Measurements from ENCODE around the gene DPH2.

DPH2 gene, protein sequence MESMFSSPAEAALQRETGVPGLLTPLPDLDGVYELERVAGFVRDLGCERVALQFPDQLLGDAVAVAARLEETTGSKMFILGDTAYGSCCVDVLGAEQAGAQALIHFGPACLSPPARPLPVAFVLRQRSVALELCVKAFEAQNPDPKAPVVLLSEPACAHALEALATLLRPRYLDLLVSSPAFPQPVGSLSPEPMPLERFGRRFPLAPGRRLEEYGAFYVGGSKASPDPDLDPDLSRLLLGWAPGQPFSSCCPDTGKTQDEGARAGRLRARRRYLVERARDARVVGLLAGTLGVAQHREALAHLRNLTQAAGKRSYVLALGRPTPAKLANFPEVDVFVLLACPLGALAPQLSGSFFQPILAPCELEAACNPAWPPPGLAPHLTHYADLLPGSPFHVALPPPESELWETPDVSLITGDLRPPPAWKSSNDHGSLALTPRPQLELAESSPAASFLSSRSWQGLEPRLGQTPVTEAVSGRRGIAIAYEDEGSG

DNA sequence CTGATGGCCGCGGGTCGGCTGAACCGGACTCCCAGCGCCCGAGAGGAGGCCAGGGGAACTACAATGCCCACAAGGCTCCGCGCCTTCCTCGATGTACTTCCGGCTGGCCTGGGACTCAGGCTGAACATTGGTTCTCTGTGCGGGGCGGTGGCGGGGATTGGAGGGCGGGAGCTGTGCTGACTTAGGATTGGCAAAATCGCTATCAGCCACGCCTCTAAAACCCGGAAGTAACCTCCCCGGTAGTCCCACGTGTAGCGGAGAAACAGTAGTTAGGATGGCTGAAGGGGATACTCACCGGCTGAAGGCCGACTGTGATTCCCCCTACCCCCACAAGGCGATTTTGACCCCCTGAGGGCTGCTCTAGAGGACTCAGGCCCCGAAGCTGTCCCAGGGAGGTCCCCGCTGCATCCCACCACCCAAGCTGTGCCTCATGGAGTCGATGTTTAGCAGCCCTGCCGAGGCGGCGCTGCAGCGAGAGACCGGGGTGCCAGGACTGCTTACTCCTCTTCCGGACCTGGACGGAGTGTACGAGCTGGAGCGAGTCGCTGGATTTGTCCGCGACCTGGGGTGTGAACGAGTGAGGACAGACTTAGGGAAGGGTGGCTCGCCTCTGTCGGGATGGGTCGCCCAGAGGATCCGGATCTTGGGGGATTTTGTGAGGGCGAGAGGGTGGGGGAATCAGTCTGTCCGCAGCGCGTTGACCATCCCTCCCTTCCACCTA lies at the start of gene DPH2:
TSS of gene DPH2 (plus strand) at position 265 of the 721 bp plus-strand sequence. CDS start at position 431, 166 bp downstream.
- DNase-seq = peak; percentile 99

DNA sequence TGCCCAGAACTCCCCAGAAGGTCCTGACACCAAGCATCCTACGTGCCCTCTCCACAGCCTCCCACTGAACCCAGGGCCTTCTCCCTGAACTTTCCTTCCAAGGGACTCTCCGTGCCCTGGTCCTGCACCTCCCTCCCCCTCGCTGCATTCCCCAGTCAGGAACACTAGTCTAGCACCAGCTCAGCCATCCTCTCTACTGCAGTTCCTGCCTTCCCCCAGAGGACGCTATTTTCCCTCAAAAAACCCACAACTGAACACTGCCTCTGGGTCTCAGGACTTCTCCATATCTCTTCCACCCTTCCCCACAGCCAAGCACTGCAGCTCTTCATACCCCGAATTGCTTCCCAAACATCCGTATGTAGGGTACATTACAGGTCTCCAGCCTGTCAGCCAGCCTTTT lies 48.8 kb upstream of the DPH2 start:
- no peak for DNase-seq

DNA sequence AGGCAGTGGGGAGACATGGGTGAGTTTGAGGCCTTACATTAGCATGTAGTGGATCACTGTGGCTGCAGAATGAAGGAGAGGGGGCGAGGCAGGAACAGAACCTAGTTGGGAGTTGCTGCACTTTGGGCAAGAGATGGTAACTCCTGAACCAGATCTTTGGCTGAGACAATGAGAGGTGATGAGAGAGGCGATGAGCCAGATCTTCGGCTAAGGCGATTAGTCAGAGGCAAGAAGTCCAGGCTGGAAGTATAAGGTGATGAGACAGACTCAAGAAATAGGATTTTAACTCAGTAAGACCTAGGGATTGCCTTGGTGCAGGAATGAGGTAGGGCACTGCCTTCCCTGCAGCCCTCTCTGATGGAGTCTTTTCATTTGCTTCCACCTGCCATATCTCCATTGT lies 45.3 kb upstream of the DPH2 start:
- no peak for DNase-seq

DNA sequence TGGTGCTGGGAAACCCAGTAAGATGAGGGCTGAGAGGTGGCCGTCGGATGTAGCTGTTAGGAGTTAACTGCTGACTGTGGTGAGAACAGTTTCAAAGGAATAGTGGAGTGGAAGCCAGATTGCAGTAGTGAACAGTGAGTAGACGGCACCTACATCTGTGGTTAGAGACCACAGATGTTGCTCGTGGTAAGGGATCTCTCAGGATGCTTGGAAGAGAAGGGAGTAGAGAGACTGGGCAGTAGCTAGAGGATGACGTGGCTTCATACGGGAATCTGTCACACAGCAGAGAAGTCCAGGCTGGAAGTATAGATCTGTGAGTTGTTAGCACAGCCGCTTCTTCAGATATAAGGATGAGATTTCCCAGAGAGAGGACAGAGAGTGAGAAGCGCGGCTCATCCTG lies 44.0 kb upstream of the DPH2 start:
- DNase-seq = no peak

DNA sequence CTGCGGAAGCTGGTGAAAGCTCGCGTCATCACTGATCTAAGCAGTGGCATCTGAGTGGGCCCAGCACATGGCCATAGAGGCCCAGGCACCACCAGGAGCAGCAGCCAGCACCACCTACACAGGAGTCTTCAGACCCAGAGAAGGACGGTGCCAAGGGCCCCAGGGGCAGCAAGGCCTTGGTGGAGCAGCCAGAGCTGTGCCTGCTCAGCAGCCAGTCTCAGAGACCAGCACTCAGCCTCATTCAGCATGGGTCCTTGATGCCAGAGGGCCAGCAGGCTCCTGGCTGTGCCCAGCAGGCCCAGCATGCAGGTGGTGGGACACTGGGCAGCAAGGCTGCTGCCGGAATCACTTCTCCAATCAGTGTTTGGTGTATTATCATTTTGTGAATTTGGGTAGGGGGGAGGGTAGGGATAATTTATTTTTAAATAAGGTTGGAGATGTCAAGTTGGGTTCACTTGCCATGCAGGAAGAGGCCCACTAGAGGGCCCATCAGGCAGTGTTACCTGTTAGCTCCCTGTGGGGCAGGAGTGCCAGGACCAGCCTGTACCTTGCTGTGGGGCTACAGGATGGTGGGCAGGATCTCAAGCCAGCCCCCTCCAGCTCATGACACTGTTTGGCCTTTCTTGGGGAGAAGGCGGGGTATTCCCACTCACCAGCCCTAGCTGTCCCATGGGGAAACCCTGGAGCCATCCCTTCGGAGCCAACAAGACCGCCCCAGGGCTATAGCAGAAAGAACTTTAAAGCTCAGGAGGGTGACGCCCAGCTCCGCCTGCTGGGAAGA lies 39.5 kb upstream of the DPH2 start:
- no peak for DNase-seq

DNA sequence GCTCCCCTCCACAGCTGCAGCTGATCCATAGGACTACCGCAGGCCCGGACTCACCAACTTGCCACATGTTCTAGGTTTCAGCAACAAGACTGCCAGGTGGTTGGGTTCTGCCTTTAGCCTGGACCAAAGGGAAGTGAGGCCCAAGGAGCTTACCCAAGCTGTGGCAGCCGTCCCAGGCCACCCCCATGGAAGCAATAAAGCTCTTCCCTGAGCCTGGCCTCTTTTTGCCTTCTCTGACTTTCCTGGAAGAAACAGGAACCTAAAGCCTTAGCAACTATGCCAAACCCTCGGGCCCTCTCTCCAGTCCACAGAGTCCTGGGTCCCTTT lies 38.9 kb upstream of the DPH2 start:
- DNase-seq = no peak

DNA sequence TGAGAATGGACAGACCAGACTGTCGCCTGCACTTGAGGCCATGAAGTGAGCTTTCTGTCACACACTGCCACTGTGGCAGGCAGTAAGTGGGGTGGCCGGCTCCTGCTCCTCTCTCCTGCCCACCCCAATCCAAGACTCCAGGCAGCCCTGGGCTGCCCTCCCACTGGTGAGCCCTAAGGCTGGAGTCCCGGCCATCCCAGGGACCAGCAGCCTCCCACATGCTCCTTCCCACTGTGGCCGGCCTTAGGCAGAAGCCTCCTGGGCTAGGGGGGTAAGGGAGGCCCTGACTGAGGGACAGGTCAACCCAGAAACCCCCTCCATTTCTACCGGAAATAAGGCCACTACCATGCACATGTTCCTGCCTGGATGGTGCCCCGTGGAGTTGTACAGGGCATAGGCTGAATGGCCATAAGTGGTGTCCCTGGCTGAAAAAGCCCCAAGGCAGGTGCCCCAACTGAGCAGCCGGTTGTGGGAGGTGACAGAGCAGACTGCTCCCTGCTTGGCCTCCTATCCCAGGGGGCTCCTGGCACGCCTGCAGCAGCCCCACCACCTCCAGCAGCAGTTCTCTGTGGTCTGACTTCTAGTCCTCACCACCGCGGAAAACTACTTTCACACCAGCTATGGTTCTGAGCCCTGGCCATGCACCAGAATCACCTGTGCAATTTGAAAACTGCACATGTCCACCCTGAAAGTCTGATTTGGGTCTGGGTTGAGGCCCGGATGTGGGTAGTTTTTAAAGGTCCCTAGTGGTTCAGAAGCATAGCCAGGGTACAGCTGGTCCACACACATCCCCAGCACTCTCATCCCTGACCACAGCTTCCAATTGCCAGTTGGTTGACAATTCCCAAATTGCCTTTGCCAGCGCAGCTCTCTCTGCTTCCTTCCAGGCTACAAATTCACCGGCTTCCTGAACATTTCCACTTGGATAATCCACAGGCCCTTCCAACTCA lies 37.8 kb upstream of the DPH2 start:
- DNase-seq = no peak

DNA sequence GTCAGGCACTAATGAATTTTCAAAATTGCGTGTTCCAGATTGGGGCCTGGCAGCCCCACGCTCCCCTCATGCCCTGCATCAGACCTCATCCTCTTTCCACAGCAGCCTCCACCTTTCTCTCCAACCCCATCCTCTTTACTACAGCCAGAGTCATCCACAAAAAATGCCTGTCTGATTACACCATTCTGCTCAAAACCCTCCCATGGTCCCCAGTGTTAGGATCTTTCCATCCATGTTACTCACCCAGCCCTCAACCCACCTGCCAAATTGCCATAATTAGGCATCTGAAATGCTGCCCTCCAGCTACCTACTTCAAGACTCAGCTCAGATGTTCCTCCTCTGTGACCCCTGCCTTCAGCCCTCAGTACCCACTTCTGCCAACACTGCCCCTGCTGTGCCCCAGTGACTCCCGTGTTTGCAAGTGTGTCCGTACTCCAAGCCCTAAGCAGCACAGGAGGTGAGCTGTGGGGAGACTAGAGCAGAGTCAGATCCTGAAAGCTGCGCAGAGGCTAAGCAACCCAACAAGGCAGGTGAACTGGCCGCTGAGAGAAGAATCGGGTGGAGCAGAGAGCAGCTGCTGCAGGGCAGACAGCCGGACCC lies 36.9 kb upstream of the DPH2 start:
- peak; percentile 79 for DNase-seq

DNA sequence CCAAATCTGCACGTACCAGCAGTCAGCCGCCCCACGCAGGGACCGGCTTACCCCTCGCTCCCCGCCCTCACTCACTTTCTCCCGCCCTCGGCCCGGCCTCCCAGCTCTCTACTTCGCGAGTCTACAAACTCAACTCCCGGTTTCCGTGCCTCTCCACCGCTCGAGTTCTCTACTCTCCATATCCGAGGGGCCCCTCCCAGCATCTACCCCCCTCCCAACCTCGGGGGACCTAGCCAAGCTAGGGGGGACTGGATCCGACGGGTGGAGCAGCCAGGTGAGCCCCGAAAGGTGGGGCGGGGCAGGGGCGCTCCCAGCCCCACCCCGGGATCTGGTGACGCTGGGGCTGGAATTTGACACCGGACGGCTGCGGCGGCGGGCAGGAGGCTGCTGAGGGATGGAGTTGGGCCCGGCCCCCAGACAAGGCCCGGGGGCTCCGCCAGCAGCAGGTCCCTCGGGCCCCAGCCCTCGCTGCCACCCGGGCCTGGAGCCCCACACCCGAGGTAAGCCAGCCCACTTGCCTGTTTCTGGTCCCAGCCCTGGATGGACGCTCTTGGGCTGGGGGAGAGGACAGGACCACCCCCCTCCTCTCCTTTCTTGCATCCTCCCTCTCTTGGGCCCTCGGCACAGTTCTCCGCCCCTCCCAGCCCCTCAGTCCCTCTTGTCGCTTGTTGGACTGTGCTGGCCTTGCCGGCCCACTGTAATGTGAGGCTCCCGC lies 36.3 kb upstream of the DPH2 start, which contains the start of gene ARTN:
TSS of gene ARTN (plus strand) at position 416 of the 715 bp plus-strand sequence. CDS start 1,856 bp downstream, outside the sequence.
- peak; percentile 82 for DNase-seq

GRCh38 chr1:43934101-43934985 lies 35.5 kb upstream of the DPH2 start:
- peak; percentile 92 for DNase-seq

DNA sequence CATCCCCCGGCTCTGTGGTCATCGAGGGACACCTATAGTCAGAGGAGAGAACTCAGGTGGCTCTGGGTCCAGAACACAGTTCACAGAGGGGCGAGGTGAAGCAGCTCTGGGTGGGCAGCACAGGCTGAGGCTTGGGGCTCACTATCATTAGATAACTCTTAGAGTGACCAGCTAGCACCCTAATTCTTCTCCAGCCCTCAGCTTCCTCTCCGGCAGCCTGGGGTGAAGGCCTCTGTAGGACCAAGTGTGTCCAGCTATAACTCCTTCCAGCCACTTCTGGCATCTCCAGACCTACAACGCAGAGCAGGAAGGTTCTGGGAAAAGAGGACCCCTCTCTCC lies 34.9 kb upstream of the DPH2 start:
- DNase-seq = no peak

DNA sequence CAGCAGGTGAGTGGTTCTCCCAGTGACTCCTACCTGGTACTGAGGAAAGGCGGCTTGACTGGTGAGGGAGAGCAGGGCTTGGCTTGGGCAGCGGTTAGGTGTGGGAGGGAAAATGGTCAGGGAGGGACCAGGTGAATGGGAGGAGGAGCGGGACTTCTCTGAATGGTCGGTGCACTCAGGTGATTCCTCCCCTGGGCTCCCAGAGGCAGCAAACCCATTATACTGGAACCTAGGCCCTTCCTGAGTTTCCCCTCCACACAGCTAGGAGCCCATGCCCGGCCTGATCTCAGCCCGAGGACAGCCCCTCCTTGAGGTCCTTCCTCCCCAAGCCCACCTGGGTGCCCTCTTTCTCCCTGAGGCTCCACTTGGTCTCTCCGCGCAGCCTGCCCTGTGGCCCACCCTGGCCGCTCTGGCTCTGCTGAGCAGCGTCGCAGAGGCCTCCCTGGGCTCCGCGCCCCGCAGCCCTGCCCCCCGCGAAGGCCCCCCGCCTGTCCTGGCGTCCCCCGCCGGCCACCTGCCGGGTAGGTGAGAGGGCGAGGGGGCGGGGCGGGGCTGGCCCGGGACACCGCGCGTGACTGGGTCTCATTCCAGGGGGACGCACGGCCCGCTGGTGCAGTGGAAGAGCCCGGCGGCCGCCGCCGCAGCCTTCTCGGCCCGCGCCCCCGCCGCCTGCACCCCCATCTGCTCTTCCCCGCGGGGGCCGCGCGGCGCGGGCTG lies 33.9 kb upstream of the DPH2 start:
- DNase-seq = peak; percentile 82

DNA sequence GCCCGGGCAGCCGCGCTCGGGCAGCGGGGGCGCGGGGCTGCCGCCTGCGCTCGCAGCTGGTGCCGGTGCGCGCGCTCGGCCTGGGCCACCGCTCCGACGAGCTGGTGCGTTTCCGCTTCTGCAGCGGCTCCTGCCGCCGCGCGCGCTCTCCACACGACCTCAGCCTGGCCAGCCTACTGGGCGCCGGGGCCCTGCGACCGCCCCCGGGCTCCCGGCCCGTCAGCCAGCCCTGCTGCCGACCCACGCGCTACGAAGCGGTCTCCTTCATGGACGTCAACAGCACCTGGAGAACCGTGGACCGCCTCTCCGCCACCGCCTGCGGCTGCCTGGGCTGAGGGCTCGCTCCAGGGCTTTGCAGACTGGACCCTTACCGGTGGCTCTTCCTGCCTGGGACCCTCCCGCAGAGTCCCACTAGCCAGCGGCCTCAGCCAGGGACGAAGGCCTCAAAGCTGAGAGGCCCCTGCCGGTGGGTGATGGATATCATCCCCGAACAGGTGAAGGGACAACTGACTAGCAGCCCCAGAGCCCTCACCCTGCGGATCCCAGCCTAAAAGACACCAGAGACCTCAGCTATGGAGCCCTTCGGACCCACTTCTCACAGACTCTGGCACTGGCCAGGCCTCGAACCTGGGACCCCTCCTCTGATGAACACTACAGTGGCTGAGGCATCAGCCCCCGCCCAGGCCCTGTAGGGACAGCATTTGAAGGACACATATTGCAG lies 33.2 kb upstream of the DPH2 start:
- DNase-seq = peak; percentile 76

- DNase-seq = no peak
These were observed 32.5 kb upstream of the DPH2 start for GRCh38 chr1:43937179-43937865.

DNA sequence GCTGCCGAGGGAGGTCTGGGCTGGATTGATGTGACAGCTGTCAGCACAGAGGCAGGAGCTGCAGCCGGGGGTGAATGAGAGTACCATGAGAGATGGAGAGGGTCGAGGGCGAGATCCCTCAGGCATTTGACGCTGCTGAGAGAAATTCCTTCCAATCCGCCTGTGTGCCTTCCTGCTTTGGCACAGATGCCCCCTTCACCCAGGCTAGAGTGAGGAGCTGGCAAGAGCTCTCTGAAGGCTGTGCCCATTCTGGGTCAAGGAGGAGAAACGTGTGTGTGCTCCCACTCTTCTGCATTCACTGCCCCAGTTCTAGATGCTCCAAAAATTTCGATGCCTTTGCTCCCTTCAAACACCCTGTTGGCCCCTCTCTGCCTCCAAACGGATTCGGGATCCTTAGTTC lies 31.4 kb upstream of the DPH2 start:
- no peak for DNase-seq

DNA sequence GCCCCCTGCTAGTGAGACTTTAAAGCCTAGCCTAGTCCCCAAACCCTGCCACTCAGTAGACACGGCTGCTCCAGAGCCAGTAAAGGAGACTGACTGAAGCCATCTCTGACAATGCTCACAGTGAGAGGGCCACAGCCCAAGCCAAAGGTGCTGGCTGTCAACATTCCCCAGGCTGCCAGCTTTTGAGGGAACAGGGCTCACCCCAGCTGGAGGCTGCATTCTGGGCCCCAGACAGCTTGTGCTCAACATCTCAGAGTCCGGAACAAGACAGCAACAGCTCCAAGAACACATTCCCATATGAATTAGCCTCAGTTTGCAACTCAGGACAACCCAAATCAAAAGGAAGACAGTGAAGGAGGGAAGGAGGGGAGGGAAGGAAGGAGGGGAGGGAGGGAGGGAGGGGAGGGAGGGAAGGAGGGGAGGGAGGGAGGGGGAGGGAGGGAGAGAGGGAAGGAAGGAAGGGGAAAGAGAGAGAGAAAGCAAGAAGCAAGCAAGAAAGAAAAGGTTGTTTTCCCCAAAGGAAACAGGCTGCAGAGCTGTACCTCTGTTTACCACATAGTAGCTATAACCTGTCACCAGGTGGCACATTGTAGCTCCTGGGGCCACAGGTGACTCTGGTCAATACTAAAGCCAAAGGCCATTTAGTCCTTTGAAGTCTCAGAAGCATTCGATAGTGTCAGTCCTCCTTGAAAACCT lies 30.8 kb upstream of the DPH2 start:
- no peak for DNase-seq

- DNase-seq = no peak
These were observed 27.4 kb upstream of the DPH2 start for GRCh38 chr1:43942411-43942810.
